Stomach (tissue), 4 donors: Measurements from ENCODE around the gene TAS1R3.

ENCODE experiments used
- EP300 ChIP-seq: sonication (generic); formaldehyde crosslinking; IDR thresholded peaks from one replicate; pipeline ENCODE4 v1.6.1; 2017; ENCODE audit warnings: antibody characterized with exemption
- POLR2A ChIP-seq, 4 donors: fragments of 450-650 bp; IDR thresholded peaks; one replicate each; pipeline ENCODE4 v1.6.1; 2016; ENCODE audit warnings: antibody characterized with exemption in 4 of 4, control low read depth in 2 of 4, mild to moderate bottlenecking in 1 of 4, moderate library complexity in 1 of 4
- POLR2AphosphoS5 ChIP-seq, 3 donors: sonication (generic); formaldehyde crosslinking; IDR thresholded peaks; one replicate each; pipeline ENCODE4 v1.6.1; 2016; ENCODE audit warnings: antibody characterized with exemption in 3 of 3
- TF ChIP-seq, protein P1 (sequence below), 7 experiments: fragments of 450-650 bp in 4 of 7; fragments of 200-600 bp in 3 of 7; sonication (generic) in 3 of 7; IDR thresholded peaks; one replicate each; pipeline ENCODE4 v1.5.1; 2016 to 2019; ENCODE audit warnings: antibody characterized with exemption in 7 of 7, control low read depth in 2 of 7, mild to moderate bottlenecking in 1 of 7

DNA sequence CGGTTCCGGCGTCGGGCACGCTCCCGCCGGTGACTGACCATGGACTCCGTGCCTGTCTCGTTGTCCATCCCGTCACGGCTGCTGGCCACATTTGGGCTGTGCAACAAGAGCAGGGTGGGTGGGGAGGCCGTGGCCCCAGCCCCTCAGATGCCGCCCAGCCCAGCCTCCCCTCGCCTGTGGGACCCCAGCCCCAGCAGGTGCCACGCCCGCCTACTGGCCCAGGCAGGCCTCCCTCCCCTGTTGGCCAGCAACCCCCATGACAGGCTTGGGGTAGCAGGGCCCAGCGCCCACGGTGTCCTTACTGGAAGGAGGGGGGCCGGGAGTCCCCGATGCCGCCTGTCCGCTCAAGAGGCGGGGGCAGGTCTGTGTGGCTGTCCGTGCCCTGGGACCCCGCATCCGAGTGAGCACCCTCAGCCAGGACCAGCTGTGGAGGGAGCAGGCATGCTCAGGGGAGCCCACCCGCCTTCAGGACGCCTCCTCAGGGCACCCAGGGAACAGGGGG lies 11.0 kb downstream of the TAS1R3 start:
- TF ChIP-seq, protein P1, sequence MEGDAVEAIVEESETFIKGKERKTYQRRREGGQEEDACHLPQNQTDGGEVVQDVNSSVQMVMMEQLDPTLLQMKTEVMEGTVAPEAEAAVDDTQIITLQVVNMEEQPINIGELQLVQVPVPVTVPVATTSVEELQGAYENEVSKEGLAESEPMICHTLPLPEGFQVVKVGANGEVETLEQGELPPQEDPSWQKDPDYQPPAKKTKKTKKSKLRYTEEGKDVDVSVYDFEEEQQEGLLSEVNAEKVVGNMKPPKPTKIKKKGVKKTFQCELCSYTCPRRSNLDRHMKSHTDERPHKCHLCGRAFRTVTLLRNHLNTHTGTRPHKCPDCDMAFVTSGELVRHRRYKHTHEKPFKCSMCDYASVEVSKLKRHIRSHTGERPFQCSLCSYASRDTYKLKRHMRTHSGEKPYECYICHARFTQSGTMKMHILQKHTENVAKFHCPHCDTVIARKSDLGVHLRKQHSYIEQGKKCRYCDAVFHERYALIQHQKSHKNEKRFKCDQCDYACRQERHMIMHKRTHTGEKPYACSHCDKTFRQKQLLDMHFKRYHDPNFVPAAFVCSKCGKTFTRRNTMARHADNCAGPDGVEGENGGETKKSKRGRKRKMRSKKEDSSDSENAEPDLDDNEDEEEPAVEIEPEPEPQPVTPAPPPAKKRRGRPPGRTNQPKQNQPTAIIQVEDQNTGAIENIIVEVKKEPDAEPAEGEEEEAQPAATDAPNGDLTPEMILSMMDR (IDR thresholded peaks at IDR 0.05), result no peak
- TF ChIP-seq POLR2A (IDR thresholded peaks at IDR 0.05), result no peak
- no peak for TF ChIP-seq POLR2AphosphoS5 (IDR thresholded peaks at IDR 0.05)
- TF ChIP-seq EP300, result no peak
